OCI-LY7 (cell line): Measurements from ENCODE around the gene TRIM69. TPM values are rescaled to one million over a fixed set of nuclear protein-coding genes. Genes with fewer than 3 reads are reported as not detected.
"Not testable (repeated sequence)": the region's sequence is repeated elsewhere in the genome, so short reads cannot be mapped to it uniquely, and the experiment has no call there.

ENCODE experiments used
- Bru-seq: library from RNA; stranded (reverse); fragments of 400-500 nt; gene quantifications from one replicate; lab custom pipeline; 2021; lab: Mats Ljungman, UMichigan
- BruChase-seq, 2 experiments: library from RNA; stranded (reverse); fragments of 400-500 nt; gene quantifications; one replicate each; lab custom pipeline; 2021; lab: Mats Ljungman, UMichigan
- BruUV-seq: library from RNA; stranded (reverse); fragments of 400-500 nt; replicated peaks from 2 replicates; lab custom pipeline; 2021; lab: Mats Ljungman, UMichigan
- CTCF ChIA-PET: fragments of 300-600 bp; sonication (Branson Sonifier 250); formaldehyde crosslinking; loops from one replicate; lab custom pipeline; 2022; ENCODE audit warnings: antibody characterized with exemption; ENCODE audit not compliant: unreplicated experiment; lab: Charles Lee
- POLR2A ChIA-PET: fragments of 300-600 bp; sonication (Branson Sonifier 250); formaldehyde crosslinking; loops from one replicate; lab custom pipeline; 2022; ENCODE audit warnings: antibody characterized with exemption; lab: Charles Lee
- DNase-seq: peaks from one replicate; pipeline ENCODE4 v3.0.0-alpha.2; 2015; ENCODE audit warnings: low spot score
- H2AFZ ChIP-seq: fragments of 200-600 bp; sonication (generic), shearing (Covaris generic); 2 replicates; pipeline ENCODE4 v1.6.1; 2014; ENCODE audit warnings: mild to moderate bottlenecking, antibody characterized with exemption, low read length, moderate library complexity
- H3K27ac ChIP-seq: fragments of 200-600 bp; sonication (generic); 2 replicates; pipeline ENCODE4 v1.5.1; 2014; ENCODE audit warnings: mixed run types, low read depth, mild to moderate bottlenecking, moderate library complexity, low read length, inconsistent platforms; ENCODE audit not compliant: poor library complexity, severe bottlenecking
- H3K36me3 ChIP-seq: fragments of 200-600 bp; sonication (generic); 2 replicates; pipeline ENCODE4 v1.6.1; 2014; ENCODE audit warnings: mild to moderate bottlenecking, antibody characterized with exemption, low read length, moderate library complexity, mixed read lengths; ENCODE audit not compliant: insufficient read depth
- H3K4me1 ChIP-seq: fragments of 200-600 bp; sonication (generic); 2 replicates; pipeline ENCODE4 v1.5.1; 2014; ENCODE audit warnings: mild to moderate bottlenecking, low read length; ENCODE audit not compliant: insufficient read depth, poor library complexity, severe bottlenecking
- H3K4me2 ChIP-seq: fragments of 200-600 bp; sonication (generic); 2 replicates; pipeline ENCODE4 v1.6.1; 2014; ENCODE audit warnings: mild to moderate bottlenecking, low read length
- H3K4me3 ChIP-seq: fragments of 200-600 bp; sonication (generic); 2 replicates; pipeline ENCODE4 v1.5.1; 2014; ENCODE audit warnings: mild to moderate bottlenecking, low read depth, low read length; ENCODE audit not compliant: poor library complexity, severe bottlenecking
- H3K79me2 ChIP-seq: fragments of 200-600 bp; sonication (generic); 2 replicates; pipeline ENCODE4 v1.6.1; 2016; ENCODE audit warnings: low read depth, mild to moderate bottlenecking, low read length, moderate library complexity, mixed read lengths; ENCODE audit not compliant: insufficient read depth
- H3K9me2 ChIP-seq: fragments of 200-600 bp; sonication (generic); 2 replicates; pipeline ENCODE4 v1.6.1; 2016; ENCODE audit warnings: mild to moderate bottlenecking, low read length, mixed read lengths; ENCODE audit not compliant: insufficient read depth
- H3K9me3 ChIP-seq: fragments of 200-600 bp; sonication (generic); 2 replicates; pipeline ENCODE4 v1.6.1; 2014; ENCODE audit warnings: mild to moderate bottlenecking, mixed run types, low read length, mixed read lengths
- H4K20me1 ChIP-seq: fragments of 200-600 bp; sonication (generic); 2 replicates; pipeline ENCODE4 v1.6.1; 2014; ENCODE audit warnings: mild to moderate bottlenecking, antibody characterized with exemption, low read length, moderate library complexity, mixed read lengths; ENCODE audit not compliant: insufficient read depth
- CTCF ChIP-seq: fragments of 200-600 bp; sonication (generic); conservative IDR thresholded peaks from 2 replicates; pipeline ENCODE4 v1.5.1; 2014; ENCODE audit warnings: mild to moderate bottlenecking, antibody characterized with exemption, low read length, moderate library complexity, mixed read lengths
- EZH2phosphoT487 ChIP-seq: fragments of 200-600 bp; sonication (generic); IDR thresholded peaks from 2 replicates; pipeline ENCODE4 v1.6.1; 2018; ENCODE audit warnings: low read depth, borderline replicate concordance, mild to moderate bottlenecking, mixed run types, antibody characterized with exemption, low read length, moderate library complexity, mixed read lengths
- intact Hi-C: fragments of 100-400 bp; cut with micrococcal nuclease; formaldehyde crosslinking; loops from one replicate; pipeline ENCODE4 v1.10.0; 2022; ENCODE audit not compliant: unreplicated experiment
- long read RNA-seq: library from polyadenylated mRNA; stranded (forward); transcript quantifications from one replicate; pipeline ENCODE4 v2.0.0, GENCODE V29; 2022
- total RNA-seq, 2 experiments: library from RNA; depleted of rRNA in 1 of 2; stranded (reverse); fragments of >200 nt in 1 of 2; shearing (Covaris generic) in 1 of 2; gene quantifications; 2 replicates each; pipeline ENCODE4 v1.2.3, GENCODE V29; 2014 to 2022

TRIM69 gene
- 9.8 and 16.3 TPM in 2 replicates for total RNA-seq (2014; rRNA removed; shearing (Covaris generic))
- total RNA-seq (2022) = 29.1 and 33.7 TPM in 2 replicates
- percentile 47 among the genes with signal in this experiment for Bru-seq, nascent RNA
- percentile 48 among the genes with signal in this experiment for BruChase-seq, experiment 1, labeled RNA remaining after a 6-hour chase
- percentile 51 among the genes with signal in this experiment for BruChase-seq, experiment 2, labeled RNA remaining after a 2-hour chase
- long read RNA-seq, transcript TRIM69-207 (2 exons, 3,190 nt) = major isoform, 35 of 48 reads
- long read RNA-seq, partial matches to known transcripts = 1 of 48 reads
- long read RNA-seq, other reads (novel, unspliced or antisense) = 12 of 48 reads

DNA sequence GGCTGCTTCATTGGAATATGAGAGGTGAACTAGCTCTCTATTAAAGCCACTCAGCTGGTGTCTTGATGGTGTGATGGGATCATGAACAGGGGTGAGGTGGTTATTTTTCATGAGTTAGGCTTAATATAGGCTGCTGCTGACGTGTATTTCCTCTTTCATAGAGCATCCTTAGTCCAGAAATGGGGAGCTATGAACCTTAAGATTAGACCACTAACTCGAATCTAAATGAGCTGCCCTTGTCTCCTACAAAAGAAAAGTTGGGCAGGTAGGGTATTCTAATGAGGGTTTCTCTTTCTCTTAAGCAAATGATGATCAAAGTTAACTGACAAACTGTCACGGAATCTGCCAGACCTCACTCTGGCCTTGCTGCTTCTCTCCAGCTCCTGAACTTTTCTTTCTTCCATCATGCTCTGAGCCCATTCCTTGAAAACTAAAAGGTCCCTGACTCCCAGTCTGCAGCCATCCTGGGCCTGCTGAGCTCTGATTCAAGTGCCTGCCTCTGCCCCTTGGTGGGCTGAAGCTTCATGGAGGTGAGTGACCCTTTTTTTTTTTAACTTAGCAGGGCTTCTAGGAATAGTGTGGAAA is at the start of gene TRIM69:
TRIM69 (plus strand) TSS at position 348 of the 585 bp plus-strand sequence; CDS start at position 525, 177 bp downstream.
- Histone ChIP-seq H3K9me2 (no peaks in the 10 kb centered on the region), H4K20me1 (no peaks in the 10 kb centered on the region), H3K4me1 (peaks cover 35% of the 10 kb centered on the region), H3K4me2 (peak within 1 kb of the TSS; percentile 72), H3K36me3 (peaks cover 8% of the 10 kb centered on the region), H3K4me3 (peak within 1 kb of the TSS; percentile 36), H3K79me2 (no peaks in the 10 kb centered on the region), H3K9me3 (no peaks in the 10 kb centered on the region), H3K27ac (peak within 1 kb of the TSS; percentile 62), H2AFZ (peak within 1 kb of the TSS; percentile 97)
- POLR2A ChIA-PET = interaction anchor here (0.7 to 6.1 kb wide), 20 partner anchors 10 to 572 kb away, joined by 3 to 72 read pairs (median 4); partner anchors contain the start of genes B2M, PATL2 and SPG11
- peak; percentile 39 for DNase-seq
- no peak for TF ChIP-seq CTCF
- TF ChIP-seq EZH2phosphoT487 = no peak
- CTCF ChIA-PET = interaction anchor here (0.9 to 1.9 kb wide), 7 partner anchors 7 to 152 kb away, joined by 3 to 15 read pairs (median 3); partner anchors contain the start of gene SPG11
- no TSS peak for BruUV-seq
- intact Hi-C loops = loop anchor here (2.0 to 5.0 kb wide), 2 partner anchors 23 to 309 kb away; partner anchors contain the start of gene CTDSPL2

DNA sequence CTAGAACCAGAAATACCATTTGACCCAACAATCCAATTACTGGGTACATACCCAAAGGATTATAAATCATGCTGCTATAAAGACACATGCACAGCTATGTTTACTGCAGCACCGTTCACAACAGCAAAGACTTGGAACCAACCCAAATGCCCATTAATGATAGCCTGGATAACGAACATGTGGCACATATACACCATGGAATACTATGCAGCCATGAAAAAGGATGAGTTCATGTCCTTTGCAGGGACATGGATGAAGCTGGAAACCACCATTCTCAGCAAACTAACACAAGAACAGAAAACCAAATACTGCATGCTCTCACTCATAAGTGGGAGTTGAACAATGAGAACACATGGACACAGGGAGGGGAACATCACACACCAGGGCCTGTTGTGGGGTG is 47.0 kb upstream of the TRIM69 start:
- H3K79me2 ChIP-seq, POLR2A ChIA-PET, H3K9me2 ChIP-seq: not testable (repeated sequence)

GRCh38 chr15:44690245-44690644 is 46.1 kb upstream of the TRIM69 start:
- POLR2A ChIA-PET = interaction anchor here (0.6 to 1.3 kb wide), 4 partner anchors 9 to 47 kb away, joined by 3 to 4 read pairs (median 4); partner anchors contain the start of gene SPG11
- CTCF ChIA-PET = interaction anchor here (0.6 kb wide), 1 partner anchor 1100 kb away, joined by 7 read pairs; no protein-coding TSS in a partner anchor
- DNase-seq = not testable (repeated sequence)

More for the DNA sequence above, 47.0 kb upstream of the TRIM69 start:
- H3K4me2 ChIP-seq, CTCF ChIA-PET, H3K4me3 ChIP-seq, H2AFZ ChIP-seq, H3K4me1 ChIP-seq, H4K20me1 ChIP-seq, BruUV-seq, H3K36me3 ChIP-seq, H3K27ac ChIP-seq, intact Hi-C loops, DNase-seq, H3K9me3 ChIP-seq: not testable (repeated sequence)

More at GRCh38 chr15:44690245-44690644, 46.1 kb upstream of the TRIM69 start:
- BruUV-seq, H3K36me3 ChIP-seq, H3K4me3 ChIP-seq, intact Hi-C loops, H4K20me1 ChIP-seq, H3K27ac ChIP-seq, H3K4me2 ChIP-seq, H3K4me1 ChIP-seq, H3K9me3 ChIP-seq, H2AFZ ChIP-seq, H3K9me2 ChIP-seq, H3K79me2 ChIP-seq: not testable (repeated sequence)
